Gastrocnemius medialis (tissue), 4 donors: Measurements from ENCODE around the gene CCIN. TPM values are rescaled to one million over a fixed set of nuclear protein-coding genes. Genes with fewer than 3 reads are reported as not detected.

ENCODE experiments used
- ATAC-seq, 2 donors: fragments of 150-250 bp; one replicate each; pipeline ENCODE4 v1.9.1; 2016
- DNase-seq, 2 donors: peaks; one replicate each; pipeline ENCODE4 v3.0.0-alpha.2; 2019
- H3K27ac ChIP-seq, 4 donors: fragments of 200-600 bp; sonication (generic); 1 replicate in 1 of 4; 2 replicates in 3 of 4; pipeline ENCODE4 v1.5.1; 2016 to 2018; ENCODE audit warnings: mild to moderate bottlenecking in 2 of 4, moderate library complexity in 1 of 4
- H3K27me3 ChIP-seq, 3 donors: fragments of 200-600 bp; sonication (generic) in 2 of 3; 1 replicate in 1 of 3; 2 replicates in 2 of 3; pipeline versions ENCODE4 v1.5.1 to v1.6.0; 2016 to 2019; ENCODE audit warnings: mild to moderate bottlenecking in 1 of 3, moderate library complexity in 1 of 3
- H3K36me3 ChIP-seq, 2 donors: fragments of 200-600 bp; sonication (generic) in 1 of 2; one replicate each; pipeline ENCODE4 v1.5.1; 2017 to 2018
- H3K4me1 ChIP-seq, 2 donors: fragments of 200-600 bp; sonication (generic) in 1 of 2; one replicate each; pipeline ENCODE4 v1.5.1; 2016 to 2017; ENCODE audit warnings: mild to moderate bottlenecking in 2 of 2
- H3K4me3 ChIP-seq, 4 donors: fragments of 200-600 bp; sonication (generic) in 3 of 4; 1 replicate in 1 of 4; 2 replicates in 3 of 4; pipeline ENCODE4 v1.5.1; 2016 to 2019; ENCODE audit warnings: mild to moderate bottlenecking in 2 of 4
- H3K9me3 ChIP-seq, 3 donors: fragments of 200-600 bp; sonication (generic) in 2 of 3; 1 replicate in 1 of 3; 2 replicates in 2 of 3; pipeline ENCODE4 v1.5.1; 2016 to 2019
- POLR2A ChIP-seq, 2 donors: fragments of 450-650 bp; IDR thresholded peaks; one replicate each; pipeline ENCODE4 v1.6.1; 2017; ENCODE audit warnings: antibody characterized with exemption in 2 of 2, mild to moderate bottlenecking in 2 of 2, moderate library complexity in 2 of 2
- in situ Hi-C, 4 donors: fragments of 200-750 bp; cut with MboI; loops; one replicate each; pipeline versions ENCODE4 v1.15.0 to v1.8.0; 2017; ENCODE audit warnings: low sequenced_read_pairs in 4 of 4
- intact Hi-C: fragments of 100-400 bp; cut with DNase I; formaldehyde crosslinking; loops from one replicate; pipeline ENCODE4 v1.15.1; 2023; ENCODE audit warnings: low total_unique reads
- total RNA-seq, 4 donors: library from RNA; depleted of rRNA; stranded (reverse); fragments of >200 nt; gene quantifications; one replicate each; pipeline versions ENCODE4 v1.1.0 to v1.2.3, GENCODE V29; 2016
- TF ChIP-seq, protein P1 (sequence below), 5 experiments: fragments of 450-650 bp in 3 of 5; fragments of 200-600 bp in 2 of 5; sonication (generic) in 2 of 5; IDR thresholded peaks in 4 of 5; conservative IDR thresholded peaks in 1 of 5; 1 replicate in 4 of 5; 2 replicates in 1 of 5; pipeline ENCODE4 v1.5.1; 2016 to 2019; ENCODE audit warnings: antibody characterized with exemption in 5 of 5, mild to moderate bottlenecking in 3 of 5, moderate library complexity in 3 of 5

Gene CCIN
- total RNA-seq, result not detected

DNA sequence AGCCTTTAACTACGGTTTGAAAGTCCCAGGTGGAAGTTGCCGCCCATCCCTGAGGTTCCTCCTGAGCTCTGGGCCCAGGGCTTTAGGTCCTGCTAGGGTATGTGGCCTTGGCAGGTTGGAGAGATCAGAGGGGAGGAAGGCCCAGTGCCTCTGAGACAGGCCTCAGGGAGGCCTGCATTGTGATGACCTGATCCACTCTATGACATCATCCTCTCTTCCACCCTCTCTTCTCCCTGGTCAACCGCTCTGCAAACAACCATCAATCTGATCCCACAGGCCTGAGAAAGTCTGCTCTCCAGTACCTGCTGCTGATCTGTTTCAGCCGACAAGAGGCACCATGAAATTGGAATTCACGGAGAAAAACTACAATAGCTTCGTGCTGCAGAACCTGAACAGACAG is at the start of gene CCIN:
TSS of gene CCIN (plus strand) at position 223 of the 400 bp plus-strand sequence. CDS start at position 338, 115 bp downstream.
- in situ Hi-C loops, result loop anchor here in 2 of 4 donors (5.0 kb wide), 1 partner anchor 67 kb away; no protein-coding TSS in a partner anchor
- H3K27me3 ChIP-seq, result peaks cover 0 to 8% (median 6%) of the 10 kb centered on the region in 3 donors
- ATAC-seq (no peak), DNase-seq (no peak)
- no peaks in the 10 kb centered on the region for H3K36me3 ChIP-seq
- intact Hi-C loops, result loop anchor here (10.0 kb wide), 1 partner anchor 134 kb away; the partner anchor contains the start of gene RECK
- no peak within 1 kb of the TSS for H3K4me3 ChIP-seq
- peaks cover 2 to 14% of the 10 kb centered on the region in 2 donors for H3K4me1 ChIP-seq
- H3K27ac ChIP-seq, result no peak within 1 kb of the TSS
- TF ChIP-seq, protein P1, sequence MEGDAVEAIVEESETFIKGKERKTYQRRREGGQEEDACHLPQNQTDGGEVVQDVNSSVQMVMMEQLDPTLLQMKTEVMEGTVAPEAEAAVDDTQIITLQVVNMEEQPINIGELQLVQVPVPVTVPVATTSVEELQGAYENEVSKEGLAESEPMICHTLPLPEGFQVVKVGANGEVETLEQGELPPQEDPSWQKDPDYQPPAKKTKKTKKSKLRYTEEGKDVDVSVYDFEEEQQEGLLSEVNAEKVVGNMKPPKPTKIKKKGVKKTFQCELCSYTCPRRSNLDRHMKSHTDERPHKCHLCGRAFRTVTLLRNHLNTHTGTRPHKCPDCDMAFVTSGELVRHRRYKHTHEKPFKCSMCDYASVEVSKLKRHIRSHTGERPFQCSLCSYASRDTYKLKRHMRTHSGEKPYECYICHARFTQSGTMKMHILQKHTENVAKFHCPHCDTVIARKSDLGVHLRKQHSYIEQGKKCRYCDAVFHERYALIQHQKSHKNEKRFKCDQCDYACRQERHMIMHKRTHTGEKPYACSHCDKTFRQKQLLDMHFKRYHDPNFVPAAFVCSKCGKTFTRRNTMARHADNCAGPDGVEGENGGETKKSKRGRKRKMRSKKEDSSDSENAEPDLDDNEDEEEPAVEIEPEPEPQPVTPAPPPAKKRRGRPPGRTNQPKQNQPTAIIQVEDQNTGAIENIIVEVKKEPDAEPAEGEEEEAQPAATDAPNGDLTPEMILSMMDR (IDR thresholded peaks at IDR 0.05 in 4 of 5, conservative IDR thresholded peaks at IDR 0.05 in 1 of 5), result no peak
- no peak for TF ChIP-seq POLR2A (IDR thresholded peaks at IDR 0.05)
- H3K9me3 ChIP-seq, result no peaks in the 10 kb centered on the region

DNA sequence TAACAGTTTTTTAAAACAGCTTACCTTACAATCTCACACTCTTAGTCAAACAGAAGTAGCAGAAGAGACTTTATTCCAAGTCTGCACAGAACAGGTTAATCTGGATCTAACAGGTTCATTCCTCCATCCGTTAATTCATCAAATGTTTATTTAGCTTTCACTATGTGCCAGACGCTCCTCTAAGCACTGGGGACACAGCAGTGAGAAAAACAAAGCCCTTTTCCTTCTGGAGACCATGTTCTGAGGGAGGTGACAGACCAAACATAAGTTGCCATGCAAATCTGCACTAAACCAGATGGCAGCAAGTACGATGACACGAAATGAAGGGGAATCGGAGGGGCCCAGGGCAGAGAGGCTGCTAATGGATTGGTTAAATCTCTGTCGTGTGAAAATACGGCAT is 49.7 kb upstream of the CCIN start:
- Histone ChIP-seq H3K27ac (no peak overlapping the region), H3K27me3 (no peaks in the 10 kb centered on the region), H3K4me3 (no peak overlapping the region), H3K4me1 (no peaks in the 10 kb centered on the region), H3K36me3 (peaks cover 0 to 11% of the 10 kb centered on the region in 2 donors), H3K9me3 (no peaks in the 10 kb centered on the region)
- in situ Hi-C loops (no loop called here), intact Hi-C loops (no loop called here)
- no peak for ATAC-seq
- TF ChIP-seq, protein P1 (IDR thresholded peaks at IDR 0.05 in 4 of 5, conservative IDR thresholded peaks at IDR 0.05 in 1 of 5), result no peak
- TF ChIP-seq POLR2A (IDR thresholded peaks at IDR 0.05), result no peak
- DNase-seq, result no peak

DNA sequence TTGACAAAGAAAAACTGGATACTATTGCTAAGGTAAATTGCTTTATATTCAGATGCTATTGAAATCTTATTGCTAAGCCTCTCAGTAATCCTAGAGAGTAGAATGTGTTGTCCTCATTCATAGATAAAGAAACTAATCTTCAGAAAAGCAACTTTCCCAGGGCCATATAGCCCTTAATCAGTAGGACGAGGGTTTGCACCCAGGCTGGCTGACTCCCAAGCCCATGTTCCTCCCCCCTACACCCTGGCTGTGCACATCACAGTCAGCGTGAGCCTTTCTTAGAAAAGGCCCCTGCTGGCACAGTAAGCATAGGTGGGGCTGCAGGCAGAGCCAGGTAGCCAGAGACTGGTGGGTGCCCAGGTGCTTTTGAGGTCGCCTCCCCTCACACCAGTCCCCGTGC is 48.5 kb upstream of the CCIN start:
- intact Hi-C loops, result no loop called here
- no peaks in the 10 kb centered on the region for H3K27me3 ChIP-seq
- no peak overlapping the region for H3K4me3 ChIP-seq
- DNase-seq (no peak), ATAC-seq (no peak)
- TF ChIP-seq, protein P1 (IDR thresholded peaks at IDR 0.05 in 4 of 5, conservative IDR thresholded peaks at IDR 0.05 in 1 of 5), result no peak
- TF ChIP-seq POLR2A (IDR thresholded peaks at IDR 0.05), result no peak
- peaks cover 0 to 11% of the 10 kb centered on the region in 2 donors for H3K36me3 ChIP-seq
- in situ Hi-C loops, result no loop called here
- no peaks in the 10 kb centered on the region for H3K9me3 ChIP-seq
- no peak overlapping the region for H3K27ac ChIP-seq
- no peaks in the 10 kb centered on the region for H3K4me1 ChIP-seq

DNA sequence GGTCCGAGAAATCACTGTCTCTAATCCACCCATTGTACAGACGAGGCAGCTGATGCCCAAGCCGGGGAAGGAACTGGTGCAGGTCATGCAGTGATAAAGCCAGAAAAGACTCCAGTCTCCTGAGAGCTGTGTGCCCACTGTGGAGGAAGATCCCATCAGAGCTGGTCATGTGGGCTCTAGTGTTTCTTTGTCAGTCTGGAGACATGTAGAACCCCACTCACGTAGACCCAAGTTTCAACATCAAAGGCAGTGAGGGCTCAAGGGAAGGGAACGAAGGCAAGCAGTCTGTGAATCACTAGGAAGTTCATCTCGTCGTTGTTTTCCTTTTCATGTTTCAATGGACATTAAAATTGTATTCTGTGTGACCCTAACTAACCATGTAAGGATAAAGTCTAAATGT is 47.2 kb upstream of the CCIN start:
- no peaks in the 10 kb centered on the region for H3K27me3 ChIP-seq
- H3K4me3 ChIP-seq, result no peak overlapping the region
- intact Hi-C loops, result no loop called here
- no peak for DNase-seq
- no peak for ATAC-seq
- no peak overlapping the region for H3K27ac ChIP-seq
- no peaks in the 10 kb centered on the region for H3K9me3 ChIP-seq
- in situ Hi-C loops, result no loop called here
- H3K4me1 ChIP-seq, result no peaks in the 10 kb centered on the region
- TF ChIP-seq, protein P1 (IDR thresholded peaks at IDR 0.05 in 4 of 5, conservative IDR thresholded peaks at IDR 0.05 in 1 of 5), result no peak
- TF ChIP-seq POLR2A (IDR thresholded peaks at IDR 0.05), result no peak
- peaks cover 0 to 11% of the 10 kb centered on the region in 2 donors for H3K36me3 ChIP-seq

DNA sequence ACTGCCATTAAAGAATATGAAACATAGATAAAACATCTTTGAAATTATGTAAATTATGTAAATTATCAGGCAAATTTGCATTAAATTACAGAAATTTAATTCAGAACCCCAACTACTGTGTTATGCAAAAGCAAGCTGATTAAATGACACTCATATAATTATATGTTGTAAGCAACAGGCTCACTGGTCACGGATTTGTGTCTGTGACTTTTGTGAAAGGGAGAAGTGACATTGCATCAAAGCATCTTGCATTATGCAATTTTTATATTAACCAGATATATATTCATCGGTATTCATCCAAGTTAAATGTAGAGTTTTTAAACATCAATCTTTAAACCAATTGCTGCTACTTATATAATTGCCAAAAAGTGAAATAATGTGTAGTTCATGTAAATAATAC is 45.7 kb upstream of the CCIN start:
- TF ChIP-seq POLR2A (IDR thresholded peaks at IDR 0.05), result no peak
- TF ChIP-seq, protein P1 (IDR thresholded peaks at IDR 0.05 in 4 of 5, conservative IDR thresholded peaks at IDR 0.05 in 1 of 5), result no peak
- in situ Hi-C loops (no loop called here), intact Hi-C loops (no loop called here)
- no peak overlapping the region for H3K4me3 ChIP-seq
- H3K9me3 ChIP-seq, result no peaks in the 10 kb centered on the region
- H3K27me3 ChIP-seq, result no peaks in the 10 kb centered on the region
- H3K4me1 ChIP-seq, result no peaks in the 10 kb centered on the region
- no peak overlapping the region for H3K27ac ChIP-seq
- ATAC-seq, result no peak
- H3K36me3 ChIP-seq, result peaks cover 0 to 11% of the 10 kb centered on the region in 2 donors
- no peak for DNase-seq
